ENCODE data around the gene SLC35F1.

Gene SLC35F1

DNA sequence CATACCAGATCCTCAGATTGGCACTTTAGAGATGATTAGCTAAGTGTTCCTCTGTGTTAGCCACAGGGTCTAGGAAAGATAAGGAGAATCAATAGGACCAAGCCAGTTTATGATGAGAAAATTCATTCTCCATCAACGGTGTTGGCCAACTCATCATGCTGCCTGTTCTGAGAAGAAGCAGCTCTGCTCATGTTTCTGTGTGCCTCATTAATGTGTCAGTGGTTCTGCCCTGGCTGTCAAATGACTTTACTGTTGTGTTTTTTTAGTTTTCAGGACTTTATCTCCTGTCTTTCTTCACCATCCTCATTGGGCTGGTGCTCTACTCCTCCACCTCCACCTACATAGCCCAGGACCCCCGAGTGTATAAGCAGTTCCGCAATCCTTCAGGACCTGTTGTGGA, 406.7 kb downstream of the SLC35F1 start:
- DNase-seq (ENCODE audit: low read depth) = no peak

- DNase-seq (ENCODE audit: low read depth) = no peak
Measured at GRCh38 chr6:118316796-118317384, 409.8 kb downstream of the SLC35F1 start.

GRCh38 chr6:118317581-118318563, 410.8 kb downstream of the SLC35F1 start:
- DNase-seq (ENCODE audit: low read depth) = no peak

DNA sequence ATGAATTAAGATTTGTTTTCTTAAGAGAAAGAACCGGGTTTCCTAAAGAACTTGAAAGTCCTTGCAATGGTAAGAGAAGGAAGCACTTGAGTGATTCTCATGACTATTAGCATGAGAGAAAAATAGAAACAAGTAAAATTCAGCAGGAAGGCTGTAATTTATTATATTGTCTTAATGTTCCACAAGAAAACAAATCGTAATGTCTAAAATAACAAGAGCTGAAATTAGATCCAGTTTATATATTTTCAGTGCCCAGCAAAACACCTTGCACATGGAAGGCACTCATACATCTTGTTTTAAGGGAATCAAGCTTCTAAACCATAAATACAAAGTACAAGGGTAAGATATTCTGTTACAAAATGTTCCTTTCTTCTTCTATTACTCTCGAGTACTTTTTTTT, 411.6 kb downstream of the SLC35F1 start:
- DNase-seq (ENCODE audit: low read depth) = no peak

DNA sequence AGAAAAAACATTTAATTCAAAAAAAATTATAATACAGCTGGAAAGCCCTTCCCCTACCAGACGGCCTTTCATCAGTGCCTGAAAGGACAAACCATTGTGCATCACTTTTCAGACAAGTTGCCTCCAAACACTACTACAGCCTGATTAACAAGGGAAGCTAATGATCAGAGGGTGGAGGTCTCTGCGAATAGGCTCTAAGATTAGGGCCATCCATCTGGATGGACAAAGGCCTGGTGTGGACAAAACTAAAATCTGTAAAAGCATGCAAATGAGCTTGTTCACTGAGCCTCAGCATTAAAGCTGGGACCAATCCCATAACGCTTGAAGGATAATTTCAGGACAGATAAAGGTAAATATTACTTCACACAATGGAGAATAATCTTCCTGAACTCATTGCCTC, 412.4 kb downstream of the SLC35F1 start:
- no peak for DNase-seq (ENCODE audit: low read depth)

GRCh38 chr6:118319894-118320649, 413.0 kb downstream of the SLC35F1 start:
- no peak for DNase-seq (ENCODE audit: low read depth)

DNA sequence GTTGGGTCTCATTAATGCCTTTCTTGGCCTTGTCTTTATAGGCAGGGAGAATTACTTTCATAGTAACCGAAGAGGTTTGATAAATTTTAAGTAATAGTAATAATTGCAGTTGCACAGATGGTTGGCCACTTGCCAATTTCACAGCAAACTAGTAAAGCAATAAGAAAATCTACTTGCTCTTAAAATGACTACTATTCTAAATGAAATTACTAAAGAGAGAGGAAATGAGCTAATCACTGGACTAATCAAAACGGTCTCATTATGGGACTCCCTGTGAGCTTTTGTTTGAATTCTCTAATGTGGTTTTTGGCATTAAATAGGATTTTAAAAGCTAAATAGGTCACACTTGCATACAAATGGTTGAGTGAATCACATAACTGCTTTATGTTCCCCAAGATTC, 413.6 kb downstream of the SLC35F1 start:
- DNase-seq (ENCODE audit: low read depth) = no peak

GRCh38 chr6:118324116-118324515, 417.1 kb downstream of the SLC35F1 start:
- no peak for DNase-seq (ENCODE audit: low read depth)

- DNase-seq (ENCODE audit: low read depth) = no peak
Measured at GRCh38 chr6:118325220-118325860, 418.3 kb downstream of the SLC35F1 start.

DNA sequence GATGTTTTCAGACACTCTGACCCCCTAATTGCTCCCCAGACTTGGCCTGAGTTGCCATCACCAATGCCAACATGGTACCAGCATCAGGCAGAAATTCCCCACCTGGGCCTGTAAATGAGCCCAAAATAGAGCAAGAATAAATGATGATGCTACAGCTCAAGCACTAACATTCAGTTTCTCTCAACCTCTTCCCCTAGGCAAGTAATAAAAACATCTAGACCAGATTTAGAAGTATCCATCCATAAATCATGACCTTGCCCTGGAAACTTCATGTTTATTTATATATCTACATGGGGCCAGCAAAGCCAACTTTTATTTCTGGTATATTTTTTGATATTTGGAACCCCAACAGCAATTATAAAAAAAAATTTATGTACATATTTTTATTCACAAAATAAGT, 419.6 kb downstream of the SLC35F1 start:
- no peak for DNase-seq (ENCODE audit: low read depth)

DNA sequence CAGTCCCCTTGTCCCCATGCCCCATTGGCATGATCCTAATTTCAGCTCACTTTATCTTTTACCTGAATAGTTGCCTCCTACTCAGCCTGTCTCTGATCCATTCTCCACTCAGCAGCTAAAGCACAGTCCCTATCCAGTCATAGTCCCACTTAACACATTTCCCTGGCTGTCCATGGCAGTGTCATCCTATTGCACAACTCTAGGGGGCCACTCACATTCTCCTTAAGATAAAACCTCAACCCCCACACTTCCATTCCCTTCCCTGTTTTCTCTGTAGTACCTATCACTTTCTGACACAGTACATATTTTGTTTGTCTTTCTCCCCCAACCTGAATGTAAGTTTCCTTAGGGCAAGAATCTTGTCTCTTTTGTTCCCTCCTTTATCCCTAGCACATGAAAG, 420.2 kb downstream of the SLC35F1 start:
- DNase-seq (ENCODE audit: low read depth) = no peak

- no peak for DNase-seq (ENCODE audit: low read depth)
Measured at GRCh38 chr6:118333772-118334171, 426.7 kb downstream of the SLC35F1 start.

- no peak for DNase-seq (ENCODE audit: low read depth)
Measured at GRCh38 chr6:118334634-118335033, 427.6 kb downstream of the SLC35F1 start.

GRCh38 chr6:118335325-118335816, 428.3 kb downstream of the SLC35F1 start:
- DNase-seq (ENCODE audit: low read depth) = no peak

DNA sequence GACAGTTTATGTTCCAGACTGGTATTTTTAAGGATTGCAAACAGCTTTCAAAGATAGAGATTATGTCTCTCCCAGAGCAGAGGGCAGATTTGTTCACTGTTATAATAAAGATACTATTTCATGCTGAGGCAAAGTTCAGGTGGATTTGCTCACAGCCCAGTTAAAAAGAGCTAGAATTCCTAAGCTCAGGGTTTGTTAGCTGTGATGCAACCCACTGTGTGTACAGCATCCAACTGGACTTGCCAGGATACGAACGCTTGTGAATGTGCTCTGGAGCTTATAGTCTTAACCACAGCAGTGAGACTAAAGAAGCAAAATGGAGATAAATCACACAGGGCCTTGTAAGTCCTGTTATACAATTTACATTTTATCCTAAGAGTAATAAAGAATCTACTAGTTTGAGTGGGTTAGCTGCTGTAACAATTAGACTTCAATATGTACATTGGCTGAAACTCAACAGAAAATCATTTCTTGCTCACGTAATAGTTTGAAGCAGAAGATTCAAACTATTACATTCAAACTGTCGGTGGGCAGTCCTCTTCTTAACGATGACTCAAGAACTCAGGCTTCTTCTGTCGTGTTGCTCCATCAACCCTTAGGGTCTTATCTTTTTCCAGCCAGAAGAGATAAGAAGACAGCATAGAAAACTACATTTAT, 437.1 kb downstream of the SLC35F1 start:
- no peak for DNase-seq (ENCODE audit: low read depth)

- DNase-seq (ENCODE audit: low read depth) = no peak
Measured at GRCh38 chr6:118350881-118351430, 443.9 kb downstream of the SLC35F1 start.

DNA sequence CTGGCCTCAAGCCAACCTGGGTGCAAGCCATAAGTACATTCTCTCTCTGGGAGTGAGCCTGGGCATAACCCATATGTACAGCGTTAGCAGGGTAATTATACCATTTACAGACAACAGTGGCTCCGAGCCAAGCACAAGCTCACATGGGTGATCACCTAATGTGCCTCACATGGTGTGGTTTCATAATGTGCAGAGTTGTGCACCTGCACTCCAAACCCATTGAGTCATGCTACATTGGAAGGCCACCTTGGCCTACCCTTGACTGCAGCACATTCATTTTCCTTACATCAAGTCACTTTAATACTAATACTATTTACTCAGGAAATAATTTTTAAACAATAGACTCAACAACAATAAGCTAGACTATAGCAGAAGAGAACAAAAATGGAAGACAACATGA, 446.5 kb downstream of the SLC35F1 start:
- DNase-seq (ENCODE audit: low read depth) = no peak

GRCh38 chr6:118354641-118355040, 447.6 kb downstream of the SLC35F1 start:
- DNase-seq (ENCODE audit: low read depth) = no peak

GRCh38 chr6:118356054-118356453, 449.0 kb downstream of the SLC35F1 start:
- DNase-seq (ENCODE audit: low read depth) = no peak

- no peak for DNase-seq (ENCODE audit: low read depth)
Measured at GRCh38 chr6:118356686-118357085, 449.6 kb downstream of the SLC35F1 start.
